CD14-positive monocyte (primary cell): Measurements from ENCODE around the gene MUC20. TPM values are rescaled to one million over a fixed set of nuclear protein-coding genes. Genes with fewer than 3 reads are reported as not detected.

Experiments used
- DNase-seq, 3 donors: peaks; one replicate each; pipeline ENCODE4 v3.0.0-alpha.2; 2011 to 2022
- H2AFZ ChIP-seq: 2 replicates; pipeline ENCODE4 v1.6.0; 2012; ENCODE audit warnings: mild to moderate bottlenecking, low read depth, low read length, inconsistent platforms; ENCODE audit not compliant: insufficient read depth, poor library complexity, severe bottlenecking
- H3K27ac ChIP-seq, 2 donors: 1 replicate in 1 of 2; 2 replicates in 1 of 2; pipeline ENCODE4 v1.5.1; 2012 to 2013; ENCODE audit warnings: low read length in 2 of 2, control low read depth in 1 of 2, inconsistent platforms in 1 of 2, low read depth in 1 of 2, mild to moderate bottlenecking in 1 of 2
- H3K27me3 ChIP-seq, 2 donors: one replicate each; pipeline versions ENCODE4 v1.6.0 to v1.6.1; 2011 to 2013; ENCODE audit warnings: low read length in 2 of 2; ENCODE audit not compliant: control insufficient read depth in 2 of 2, insufficient read depth in 2 of 2
- H3K36me3 ChIP-seq, 2 donors: replicated peaks in 1 of 2; 1 replicate in 1 of 2; 2 replicates in 1 of 2; pipeline versions ENCODE4 v1.5.1 to v1.6.1; 2012 to 2013; ENCODE audit warnings: low read length in 2 of 2, control low read depth in 1 of 2, inconsistent platforms in 1 of 2, mild to moderate bottlenecking in 1 of 2; ENCODE audit not compliant: insufficient read depth in 2 of 2, control insufficient read depth in 1 of 2
- H3K4me1 ChIP-seq, 2 donors: 1 replicate in 1 of 2; 2 replicates in 1 of 2; pipeline versions ENCODE4 v1.5.1 to v1.6.1; 2012 to 2013; ENCODE audit warnings: low read length in 2 of 2, control low read depth in 1 of 2, inconsistent platforms in 1 of 2, mild to moderate bottlenecking in 1 of 2, moderate library complexity in 1 of 2; ENCODE audit not compliant: insufficient read depth in 2 of 2, control insufficient read depth in 1 of 2
- H3K4me2 ChIP-seq: replicated peaks from 2 replicates; pipeline ENCODE3; 2012; ENCODE audit warnings: low read length, moderate library complexity, mild to moderate bottlenecking; ENCODE audit not compliant: poor library complexity, severe bottlenecking; ENCODE audit errors: extremely low read depth
- H3K4me3 ChIP-seq, 3 experiments: fragments of 200-600 bp in 1 of 3; sonication (generic) in 1 of 3; replicated peaks in 1 of 3; 1 replicate in 2 of 3; 2 replicates in 1 of 3; pipeline ENCODE4 v1.5.1; 2011 to 2013; ENCODE audit warnings: low read length in 3 of 3, mild to moderate bottlenecking in 3 of 3, control low read depth in 2 of 3, low read depth in 2 of 3, inconsistent platforms in 1 of 3, moderate library complexity in 1 of 3
- H3K79me2 ChIP-seq: 2 replicates; pipeline ENCODE4 v1.6.0; 2012; ENCODE audit warnings: mild to moderate bottlenecking, control low read depth, inconsistent platforms, low read length, moderate library complexity; ENCODE audit not compliant: insufficient read depth
- H3K9ac ChIP-seq: 2 replicates; pipeline ENCODE4 v1.6.0; 2017; ENCODE audit warnings: low read length, mild to moderate bottlenecking; ENCODE audit not compliant: insufficient read depth, poor library complexity, severe bottlenecking
- H3K9me3 ChIP-seq, 2 donors: replicated peaks in 1 of 2; 1 replicate in 1 of 2; 2 replicates in 1 of 2; pipeline versions ENCODE4 v1.5.1 to v1.6.1; 2012 to 2013; ENCODE audit warnings: low read length in 2 of 2, control low read depth in 1 of 2; ENCODE audit not compliant: control insufficient read depth in 1 of 2, insufficient read depth in 1 of 2
- H4K20me1 ChIP-seq: 2 replicates; pipeline ENCODE4 v1.6.0; 2012; ENCODE audit warnings: mild to moderate bottlenecking, low read length, control low read depth, moderate library complexity; ENCODE audit not compliant: insufficient read depth
- H3K27ac Mint-ChIP-seq, 7 donors: one replicate each; pipeline ENCODE4 v1.8.0; 2020; ENCODE audit warnings: mild to moderate bottlenecking in 7 of 7, mixed read lengths in 7 of 7, moderate library complexity in 6 of 7, inconsistent platforms in 2 of 7
- H3K27me3 Mint-ChIP-seq, 3 donors: one replicate each; pipeline ENCODE4 v1.8.0; 2021 to 2022; ENCODE audit warnings: low read depth in 3 of 3, mild to moderate bottlenecking in 3 of 3, mixed read lengths in 3 of 3, moderate library complexity in 3 of 3, inconsistent platforms in 1 of 3
- H3K36me3 Mint-ChIP-seq, 2 donors: one replicate each; pipeline ENCODE4 v1.8.0; 2020; ENCODE audit warnings: mixed read lengths in 2 of 2, inconsistent platforms in 1 of 2, mild to moderate bottlenecking in 1 of 2
- H3K4me1 Mint-ChIP-seq: one replicate; pipeline ENCODE4 v1.8.0; 2020; ENCODE audit warnings: mild to moderate bottlenecking, mixed read lengths
- H3K4me3 Mint-ChIP-seq, 2 donors: one replicate each; pipeline ENCODE4 v1.8.0; 2020; ENCODE audit warnings: mild to moderate bottlenecking in 2 of 2, mixed read lengths in 2 of 2, moderate library complexity in 1 of 2
- H3K9me3 Mint-ChIP-seq, 7 donors: one replicate each; pipeline ENCODE4 v1.8.0; 2020 to 2022; ENCODE audit warnings: mixed read lengths in 7 of 7, mild to moderate bottlenecking in 6 of 7, moderate library complexity in 6 of 7, inconsistent platforms in 2 of 7
- whole genome bisulfite sequencing: methylation state at CpG from one replicate; pipeline ENCODE4 v1.1.5; 2013; ENCODE audit warnings: missing lambda C conversion rate; ENCODE audit not compliant: insufficient coverage; 5-methylcytosine and 5-hydroxymethylcytosine counted together
- intact Hi-C, 2 donors: fragments of 100-400 bp; cut with micrococcal nuclease; formaldehyde crosslinking; loops; one replicate each; pipeline versions ENCODE4 v1.15.0 to v1.15.1; 2023
- polyA plus RNA-seq, 3 donors: library from polyadenylated mRNA; depleted of rRNA in 1 of 3; unstranded in 2 of 3; stranded (reverse) in 1 of 3; fragments of 300-500 nt in 2 of 3; fragments of >200 nt in 1 of 3; fragmentation: Illumina TruSeq in 2 of 3; gene quantifications; 1 replicate in 2 of 3; 2 replicates in 1 of 3; pipeline ENCODE4 v1.2.3, GENCODE V29; 2012 to 2021
- TF ChIP-seq, protein P1 (sequence below): fragments of 200-600 bp; IDR thresholded peaks from one replicate; pipeline ENCODE4 v1.8.0; 2022; ENCODE audit warnings: antibody characterized with exemption, mild to moderate bottlenecking

Gene MUC20
- polyA plus RNA-seq, 3 donors = 5.4 TPM; not detected in 2

GRCh38 chr3:195696632-195697278 is 24.0 kb upstream of the MUC20 start:
- intact Hi-C loops = no loop called here
- H3K36me3 ChIP-seq = peaks cover 41 to 59% of the 10 kb centered on the region in 2 donors
- no peak overlapping the region for H2AFZ ChIP-seq
- Mint-ChIP-seq H3K27ac (peak overlapping the region in 1 of 7 donors; percentile 9), H3K4me3 (no peak overlapping the region), H3K27me3 (no peaks in the 10 kb centered on the region), H3K4me1 (peaks cover 2% of the 10 kb centered on the region), H3K36me3 (peaks cover 52 to 65% of the 10 kb centered on the region in 2 donors), H3K9me3 (peaks cover 0 to 3% (median 0%) of the 10 kb centered on the region in 7 donors)
- DNase-seq = no peak
- TF ChIP-seq, protein P1, sequence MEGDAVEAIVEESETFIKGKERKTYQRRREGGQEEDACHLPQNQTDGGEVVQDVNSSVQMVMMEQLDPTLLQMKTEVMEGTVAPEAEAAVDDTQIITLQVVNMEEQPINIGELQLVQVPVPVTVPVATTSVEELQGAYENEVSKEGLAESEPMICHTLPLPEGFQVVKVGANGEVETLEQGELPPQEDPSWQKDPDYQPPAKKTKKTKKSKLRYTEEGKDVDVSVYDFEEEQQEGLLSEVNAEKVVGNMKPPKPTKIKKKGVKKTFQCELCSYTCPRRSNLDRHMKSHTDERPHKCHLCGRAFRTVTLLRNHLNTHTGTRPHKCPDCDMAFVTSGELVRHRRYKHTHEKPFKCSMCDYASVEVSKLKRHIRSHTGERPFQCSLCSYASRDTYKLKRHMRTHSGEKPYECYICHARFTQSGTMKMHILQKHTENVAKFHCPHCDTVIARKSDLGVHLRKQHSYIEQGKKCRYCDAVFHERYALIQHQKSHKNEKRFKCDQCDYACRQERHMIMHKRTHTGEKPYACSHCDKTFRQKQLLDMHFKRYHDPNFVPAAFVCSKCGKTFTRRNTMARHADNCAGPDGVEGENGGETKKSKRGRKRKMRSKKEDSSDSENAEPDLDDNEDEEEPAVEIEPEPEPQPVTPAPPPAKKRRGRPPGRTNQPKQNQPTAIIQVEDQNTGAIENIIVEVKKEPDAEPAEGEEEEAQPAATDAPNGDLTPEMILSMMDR = no peak
- H3K9ac ChIP-seq = no peak overlapping the region
- H3K27ac ChIP-seq = no peak overlapping the region
- no peaks in the 10 kb centered on the region for H3K79me2 ChIP-seq
- 93% methylated on average over 31 of the region's 31 CpGs for WGBS
- no peak overlapping the region for H3K4me2 ChIP-seq
- H3K4me1 ChIP-seq = no peaks in the 10 kb centered on the region
- H3K4me3 ChIP-seq = no peak overlapping the region
- no peaks in the 10 kb centered on the region for H4K20me1 ChIP-seq
- H3K27me3 ChIP-seq = no peaks in the 10 kb centered on the region
- H3K9me3 ChIP-seq = no peaks in the 10 kb centered on the region

DNA sequence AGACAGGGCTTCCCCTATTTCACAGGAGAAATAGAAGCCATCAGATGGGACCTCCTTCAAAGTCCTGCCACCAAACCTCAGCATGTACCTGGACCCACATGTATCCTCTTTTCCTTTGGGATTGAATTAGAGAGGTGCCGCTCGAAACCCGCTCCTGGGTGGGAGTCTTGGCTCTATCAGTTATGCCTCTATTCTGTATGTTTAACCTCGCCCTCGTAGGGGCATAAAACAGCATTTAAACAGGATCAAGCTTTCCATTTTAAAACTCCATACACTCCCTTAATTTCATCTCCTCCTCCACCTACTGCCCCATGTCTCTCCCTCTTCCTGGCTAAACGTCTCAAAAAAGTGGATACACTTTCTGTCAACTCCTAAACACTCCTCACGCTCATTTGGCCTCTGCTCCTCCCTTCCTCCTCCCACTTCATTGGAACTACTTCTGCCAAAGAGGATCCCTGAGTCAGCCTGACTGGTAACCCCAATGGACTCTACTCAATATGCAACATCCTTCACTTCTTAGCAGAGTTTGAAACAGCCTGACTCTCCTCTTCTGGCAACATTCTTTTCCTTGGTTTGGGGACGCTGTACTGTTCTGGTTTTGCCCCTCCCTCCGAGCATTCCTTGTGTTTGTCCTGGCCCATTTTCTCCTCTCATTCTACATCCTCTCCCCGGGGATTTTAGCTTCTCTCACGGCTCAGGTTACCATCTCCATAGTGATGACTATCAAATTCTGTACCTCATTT is 23.0 kb upstream of the MUC20 start:
- H3K27ac Mint-ChIP-seq = peak overlapping the region in 2 of 7 donors; percentile 11 to 60

More for the DNA sequence above, 23.0 kb upstream of the MUC20 start:
- H3K36me3 ChIP-seq = peaks cover 31 to 49% of the 10 kb centered on the region in 2 donors
- H3K9me3 ChIP-seq = no peaks in the 10 kb centered on the region
- H3K27me3 ChIP-seq = no peaks in the 10 kb centered on the region
- intact Hi-C loops = no loop called here
- no peaks in the 10 kb centered on the region for H3K79me2 ChIP-seq
- H3K9me3 Mint-ChIP-seq = peaks cover 0 to 3% (median 0%) of the 10 kb centered on the region in 7 donors
- no peaks in the 10 kb centered on the region for H3K4me1 ChIP-seq
- TF ChIP-seq, protein P1 = no peak
- H3K4me3 ChIP-seq = no peak overlapping the region
- no peak overlapping the region for H2AFZ ChIP-seq
- H3K9ac ChIP-seq = no peak overlapping the region
- H4K20me1 ChIP-seq = no peaks in the 10 kb centered on the region
- H3K27ac ChIP-seq = no peak overlapping the region
- H3K36me3 Mint-ChIP-seq = peaks cover 42 to 55% of the 10 kb centered on the region in 2 donors
- no peak overlapping the region for H3K4me2 ChIP-seq
- H3K4me1 Mint-ChIP-seq = peaks cover 2% of the 10 kb centered on the region
- 80% methylated on average over 11 of the region's 11 CpGs for WGBS
- no peak for DNase-seq
- no peak overlapping the region for H3K4me3 Mint-ChIP-seq
- H3K27me3 Mint-ChIP-seq = no peaks in the 10 kb centered on the region
